Upper lobe of left lung (tissue), 6 donors: Measurements from ENCODE around the gene POLDIP3. TPM values are rescaled to one million over a fixed set of nuclear protein-coding genes. Genes with fewer than 3 reads are reported as not detected.
A peak's percentile ranks its signal among the peaks of the same experiment; 100 is the strongest.
"Not testable (repeated sequence)": the region's sequence is repeated elsewhere in the genome, so short reads cannot be mapped to it uniquely, and the experiment has no call there.

Experiments used
- ATAC-seq, 2 donors: fragments of 200-7000 bp; cut with Tn5 transposase; one replicate each; pipeline ENCODE4 v1.9.1; 2022; ENCODE audit warnings: mild to moderate bottlenecking in 2 of 2, moderate library complexity in 2 of 2; ENCODE audit not compliant: low FRiP score in 2 of 2
- DNase-seq, 2 donors: peaks; one replicate each; pipeline ENCODE4 v3.0.0-alpha.2; 2019 to 2020
- H3K27ac ChIP-seq, 4 donors: fragments of 200-600 bp; sonication (generic); one replicate each; pipeline ENCODE4 v1.5.1; 2016 to 2019
- H3K27me3 ChIP-seq, 4 donors: fragments of 200-600 bp; sonication (generic); one replicate each; pipeline ENCODE4 v1.5.1; 2017 to 2019
- H3K36me3 ChIP-seq, 4 donors: fragments of 200-600 bp; sonication (generic); one replicate each; pipeline ENCODE4 v1.5.1; 2016 to 2019
- H3K4me1 ChIP-seq, 4 donors: fragments of 200-600 bp; sonication (generic); one replicate each; pipeline ENCODE4 v1.5.1; 2018 to 2019
- H3K4me3 ChIP-seq, 4 donors: fragments of 200-600 bp; sonication (generic); one replicate each; pipeline ENCODE4 v1.5.1; 2017 to 2019; ENCODE audit warnings: mild to moderate bottlenecking in 2 of 4, moderate library complexity in 1 of 4
- H3K9me3 ChIP-seq, 4 donors: fragments of 200-600 bp; sonication (generic); one replicate each; pipeline ENCODE4 v1.5.1; 2018 to 2019
- CTCF ChIP-seq, 6 experiments: fragments of 450-650 bp in 4 of 6; fragments of 200-600 bp in 2 of 6; sonication (generic) in 2 of 6; IDR thresholded peaks; one replicate each; pipeline ENCODE4 v1.5.1; 2016 to 2019; ENCODE audit warnings: antibody characterized with exemption in 6 of 6
- EP300 ChIP-seq, 4 donors: sonication (generic); formaldehyde crosslinking; IDR thresholded peaks; one replicate each; pipeline ENCODE4 v1.5.1; 2017; ENCODE audit warnings: antibody characterized with exemption in 4 of 4, control low read depth in 2 of 4
- POLR2A ChIP-seq, 4 donors: fragments of 450-650 bp; IDR thresholded peaks; one replicate each; pipeline ENCODE4 v1.5.1; 2016 to 2017; ENCODE audit warnings: antibody characterized with exemption in 4 of 4, mild to moderate bottlenecking in 2 of 4
- POLR2AphosphoS5 ChIP-seq, 2 donors: sonication (generic); formaldehyde crosslinking; IDR thresholded peaks; one replicate each; pipeline ENCODE4 v1.5.1; 2017; ENCODE audit warnings: antibody characterized with exemption in 2 of 2
- WGBS, 2 donors: methylation state at CpG; one replicate each; pipeline ENCODE4 v1.1.5; 2017 to 2018; 5-methylcytosine and 5-hydroxymethylcytosine counted together
- small RNA-seq, 4 donors: library from RNA; depleted of rRNA; stranded (forward); fragments of <200 nt; gene quantifications; one replicate each; pipeline ENCODE3, GENCODE V24; 2016
- total RNA-seq, 6 donors: library from RNA; depleted of rRNA in 4 of 6; stranded (reverse); fragments of >200 nt in 4 of 6; gene quantifications; one replicate each; pipeline versions ENCODE4 v1.1.0 to v1.2.1, GENCODE V29; 2016 to 2021
- donor health status: DM: no; HTN: no; CAD: no; lungs with moderate emphysema.
- donor health status: DM: no; HTN: yes; CAD: no; lungs with severe emphysema.

POLDIP3 gene
- total RNA-seq, 6 donors from 2014 or later, result 38.0 to 74.5 (median 55.6) TPM

DNA sequence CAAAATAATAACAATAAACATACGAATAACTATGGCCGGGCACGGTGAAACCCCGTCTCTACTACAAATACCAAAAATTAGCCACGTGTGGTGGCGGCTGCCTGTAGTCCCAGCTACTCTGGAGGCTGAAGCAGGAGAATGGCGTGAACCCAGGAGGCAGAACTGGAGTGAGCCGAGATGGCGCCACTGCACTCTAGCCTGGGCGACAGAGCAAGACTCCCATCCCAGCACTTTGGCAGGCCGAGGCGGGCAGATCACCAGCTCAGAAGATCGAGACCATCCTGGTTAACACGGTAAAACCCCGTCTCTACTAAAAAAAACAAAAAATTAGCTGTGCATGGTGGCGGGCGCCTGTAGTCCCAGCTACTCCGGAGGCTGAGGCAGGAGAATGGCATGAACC, 78.0 kb downstream of the POLDIP3 start:
- peaks cover 9 to 22% (median 19%) of the 10 kb centered on the region in 4 donors for H3K4me1 ChIP-seq
- not testable (repeated sequence) for DNase-seq, H3K9me3 ChIP-seq, H3K36me3 ChIP-seq, ATAC-seq, H3K4me3 ChIP-seq, H3K27me3 ChIP-seq
- WGBS, 2 donors, result 96 to 98% methylated on average over 18 of the region's 18 CpGs
- peak overlapping the region in 2 of 4 donors; percentile 68 to 80 for H3K27ac ChIP-seq

- no peak for ATAC-seq
- peaks cover 9 to 22% (median 19%) of the 10 kb centered on the region in 4 donors for H3K4me1 ChIP-seq
- WGBS, 2 donors, result 94% methylated on average over 7 of the region's 7 CpGs
- no peak for TF ChIP-seq CTCF (IDR thresholded peaks at IDR 0.05)
- TF ChIP-seq POLR2A (IDR thresholded peaks at IDR 0.05), result no peak
- no peak for TF ChIP-seq EP300 (IDR thresholded peaks at IDR 0.05)
- no peak for TF ChIP-seq POLR2AphosphoS5 (IDR thresholded peaks at IDR 0.05)
- no peaks in the 10 kb centered on the region for H3K27me3 ChIP-seq
- no peaks in the 10 kb centered on the region for H3K9me3 ChIP-seq
- no peak for DNase-seq
- H3K36me3 ChIP-seq, result no peaks in the 10 kb centered on the region
- H3K27ac ChIP-seq, result peak overlapping the region in 1 of 4 donors; percentile 68
- H3K4me3 ChIP-seq, result no peak overlapping the region
These were observed 78.5 kb downstream of the POLDIP3 start for GRCh38 chr22:42536166-42536565.

DNA sequence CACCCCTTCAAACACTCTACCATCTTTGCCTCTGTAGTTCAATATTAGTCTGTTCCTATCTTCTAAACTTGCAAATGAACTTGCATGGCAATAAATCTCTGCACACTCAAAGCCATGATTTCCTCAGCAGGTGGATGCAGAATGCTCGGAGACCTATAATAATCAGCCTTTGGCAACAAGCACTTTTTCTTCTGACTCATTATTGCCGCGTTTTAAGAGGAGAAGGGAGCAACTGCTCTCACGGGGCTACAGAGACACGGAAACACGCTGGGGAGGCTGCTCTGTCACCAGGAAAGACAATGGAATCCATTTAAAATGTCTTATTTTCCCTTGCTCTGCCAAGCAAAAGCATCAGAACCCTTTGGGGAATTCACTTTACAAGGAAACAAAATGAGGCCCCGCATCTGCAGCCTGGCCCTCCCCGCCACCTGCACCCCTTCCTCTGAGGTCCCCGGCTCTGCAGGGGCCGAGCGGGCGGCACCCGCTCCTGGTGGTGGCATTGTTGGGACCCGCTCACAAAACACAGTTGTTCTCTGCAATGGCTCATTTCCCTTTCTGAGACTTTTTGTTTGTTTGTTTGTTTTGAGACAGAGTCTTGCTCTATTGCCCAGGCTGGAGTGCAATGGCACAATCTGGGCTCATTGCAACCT, 79.5 kb downstream of the POLDIP3 start:
- ATAC-seq, result not testable (repeated sequence)

More for the DNA sequence above, 79.5 kb downstream of the POLDIP3 start:
- not testable (repeated sequence) for H3K36me3 ChIP-seq, H3K27ac ChIP-seq, DNase-seq, H3K9me3 ChIP-seq, H3K4me3 ChIP-seq, H3K27me3 ChIP-seq
- 94 to 100% methylated on average over 1 to 3 of the region's 14 CpGs for whole genome bisulfite sequencing, 2 donors
- H3K4me1 ChIP-seq, result peaks cover 9 to 22% (median 19%) of the 10 kb centered on the region in 4 donors

Small RNAs within 50 kb of the gene (small RNA-seq; reads per million reads assigned to genes)
- gene RN7SKP80 (0 reads per million in 4 donors), gene RNU6-513P (0 reads per million in 4 donors)

Other genes with a start within 250 kb of the POLDIP3 start
- gene NFAM1, start 182.5 kb downstream of the POLDIP3 start, total RNA-seq, result 10 to 100 TPM in 4 of 6 donors, 1 to 10 TPM in 2; 8.7 to 36.7 (median 15.9) TPM
- gene RRP7A, start 95.1 kb downstream of the POLDIP3 start, total RNA-seq, result 10 to 100 TPM; 21.2 to 36.2 (median 29.3) TPM
- gene SERHL2, start 60.9 kb downstream of the POLDIP3 start, total RNA-seq, result 1 to 10 TPM in 5 of 6 donors, not detected in 1; 1.1 to 4.9 (median 2.2) TPM
- gene ATP5MGL, start 25.7 kb upstream of the POLDIP3 start, total RNA-seq, result 1 to 10 TPM in 1 of 6 donors, under 1 TPM in 2, not detected in 3; 0.44 to 1.2 (median 0.78) TPM
- 100 to 1,000 TPM in 5 of 6 donors, 10 to 100 TPM in 1; 79.6 to 265 (median 220) TPM for gene CYB5R3, start 34.5 kb upstream of the POLDIP3 start, total RNA-seq
- gene A4GALT, start 106.0 kb upstream of the POLDIP3 start, total RNA-seq, result 10 to 100 TPM in 5 of 6 donors, 1 to 10 TPM in 1; 7.7 to 30.0 (median 16.1) TPM
- gene ARFGAP3, start 242.4 kb upstream of the POLDIP3 start, total RNA-seq, result 10 to 100 TPM; 25.9 to 60.8 (median 41.9) TPM